OCI-LY1 (cell line): Measurements from ENCODE around the gene SUPT4H1.

Source experiments
- H2AFZ ChIP-seq: fragments of 200-600 bp; sonication (generic), shearing (Covaris generic); 2 replicates; pipeline ENCODE4 v1.6.0; 2014; ENCODE audit warnings: antibody characterized with exemption, mild to moderate bottlenecking, low read length
- H3F3A ChIP-seq: fragments of 200-600 bp; sonication (generic), shearing (Covaris generic); 2 replicates; pipeline ENCODE4 v1.6.0; 2014; ENCODE audit warnings: mild to moderate bottlenecking, antibody characterized with exemption, low read length, moderate library complexity; ENCODE audit not compliant: insufficient read depth
- H3K27ac ChIP-seq: fragments of 200-600 bp; sonication (generic); 2 replicates; pipeline ENCODE4 v1.5.1; 2014; ENCODE audit warnings: low read length, mixed run types, mild to moderate bottlenecking, low read depth; ENCODE audit not compliant: poor library complexity, severe bottlenecking
- H3K27me3 ChIP-seq: fragments of 200-600 bp; sonication (generic); 2 replicates; pipeline ENCODE4 v1.6.0; 2014; ENCODE audit warnings: antibody characterized with exemption, mild to moderate bottlenecking, low read length, moderate library complexity; ENCODE audit not compliant: insufficient read depth
- H3K36me3 ChIP-seq: fragments of 200-600 bp; sonication (generic); 2 replicates; pipeline ENCODE4 v1.6.1; 2014; ENCODE audit warnings: mild to moderate bottlenecking, antibody characterized with exemption, low read length, moderate library complexity, mixed read lengths; ENCODE audit not compliant: insufficient read depth
- H3K4me1 ChIP-seq: fragments of 200-600 bp; sonication (generic); 2 replicates; pipeline ENCODE4 v1.5.1; 2014; ENCODE audit warnings: mild to moderate bottlenecking, low read length, moderate library complexity; ENCODE audit not compliant: insufficient read depth, severe bottlenecking
- H3K4me2 ChIP-seq: fragments of 200-600 bp; sonication (generic), shearing (Covaris generic); 2 replicates; pipeline ENCODE4 v1.6.1; 2014; ENCODE audit warnings: low read length
- H3K4me3 ChIP-seq: fragments of 200-600 bp; sonication (generic); 2 replicates; pipeline ENCODE4 v1.5.1; 2014; ENCODE audit warnings: low read length, low read depth, mild to moderate bottlenecking, mixed read lengths; ENCODE audit not compliant: poor library complexity, severe bottlenecking
- H3K79me2 ChIP-seq: fragments of 200-600 bp; shearing (Covaris generic); 2 replicates; pipeline ENCODE4 v1.6.1; 2016; ENCODE audit warnings: mixed run types, low read length, mixed read lengths; ENCODE audit not compliant: insufficient read depth
- H3K9ac ChIP-seq: fragments of 200-600 bp; sonication (generic), shearing (Covaris generic); 2 replicates; pipeline ENCODE4 v1.6.1; 2014; ENCODE audit warnings: mild to moderate bottlenecking, low read length, mixed read lengths
- H3K9me2 ChIP-seq: fragments of 200-600 bp; sonication (generic), shearing (Covaris generic); 2 replicates; pipeline ENCODE4 v1.6.1; 2014; ENCODE audit warnings: low read depth, mild to moderate bottlenecking, low read length, mixed read lengths
- H3K9me3 ChIP-seq: fragments of 200-600 bp; shearing (Covaris generic); 2 replicates; pipeline ENCODE4 v1.6.1; 2014; ENCODE audit warnings: low read length, mixed read lengths
- H4K20me1 ChIP-seq: fragments of 200-600 bp; sonication (generic), shearing (Covaris generic); 2 replicates; pipeline ENCODE4 v1.6.0; 2016; ENCODE audit warnings: mild to moderate bottlenecking, low read length; ENCODE audit not compliant: insufficient read depth
- EZH2 ChIP-seq: fragments of 200-600 bp; sonication (generic), shearing (Covaris generic); IDR thresholded peaks from 2 replicates; pipeline ENCODE4 v1.8.0; 2017; ENCODE audit warnings: borderline replicate concordance, mixed run types, mild to moderate bottlenecking, antibody characterized with exemption, low read length, moderate library complexity, mixed read lengths
- TF ChIP-seq, protein P1 (sequence below): fragments of 200-600 bp; sonication (generic), shearing (Covaris generic); IDR thresholded peaks from 2 replicates; pipeline ENCODE4 v1.5.1; 2017; ENCODE audit warnings: mild to moderate bottlenecking, antibody characterized with exemption, low read length, moderate library complexity, mixed read lengths

The SUPT4H1 gene

DNA sequence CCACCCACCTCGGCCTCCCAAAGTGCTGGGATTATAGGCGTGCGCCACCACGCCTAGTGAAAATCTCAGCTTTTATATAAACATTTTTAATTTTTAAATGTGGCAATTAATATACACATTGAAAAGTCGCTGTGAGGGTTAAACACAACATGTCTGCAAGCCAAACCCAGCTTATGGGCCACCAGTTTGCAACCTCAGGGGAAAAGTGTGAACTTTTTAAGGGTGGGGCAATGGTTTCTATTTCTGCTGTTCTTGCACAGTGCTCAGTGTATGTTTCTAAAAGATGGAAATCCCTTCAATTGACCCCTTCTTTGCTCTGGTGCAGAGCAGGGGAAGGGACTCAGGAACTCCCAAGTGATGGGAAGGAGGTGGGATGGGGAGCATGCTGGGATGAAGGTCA is 18.3 kb upstream of the SUPT4H1 start:
- Histone ChIP-seq H3K4me3 (no peak overlapping the region), H3K9me2 (no peaks in the 10 kb centered on the region), H3K9ac (no peak overlapping the region), H3K9me3 (no peaks in the 10 kb centered on the region), H3F3A (no peaks in the 10 kb centered on the region), H2AFZ (no peak overlapping the region), H3K4me2 (no peak overlapping the region), H4K20me1 (no peaks in the 10 kb centered on the region), H3K36me3 (no peaks in the 10 kb centered on the region), H3K27me3 (peaks cover 3% of the 10 kb centered on the region), H3K4me1 (no peaks in the 10 kb centered on the region), H3K27ac (no peak overlapping the region), H3K79me2 (no peaks in the 10 kb centered on the region)
- TF ChIP-seq EZH2, result no peak
- TF ChIP-seq, protein P1, sequence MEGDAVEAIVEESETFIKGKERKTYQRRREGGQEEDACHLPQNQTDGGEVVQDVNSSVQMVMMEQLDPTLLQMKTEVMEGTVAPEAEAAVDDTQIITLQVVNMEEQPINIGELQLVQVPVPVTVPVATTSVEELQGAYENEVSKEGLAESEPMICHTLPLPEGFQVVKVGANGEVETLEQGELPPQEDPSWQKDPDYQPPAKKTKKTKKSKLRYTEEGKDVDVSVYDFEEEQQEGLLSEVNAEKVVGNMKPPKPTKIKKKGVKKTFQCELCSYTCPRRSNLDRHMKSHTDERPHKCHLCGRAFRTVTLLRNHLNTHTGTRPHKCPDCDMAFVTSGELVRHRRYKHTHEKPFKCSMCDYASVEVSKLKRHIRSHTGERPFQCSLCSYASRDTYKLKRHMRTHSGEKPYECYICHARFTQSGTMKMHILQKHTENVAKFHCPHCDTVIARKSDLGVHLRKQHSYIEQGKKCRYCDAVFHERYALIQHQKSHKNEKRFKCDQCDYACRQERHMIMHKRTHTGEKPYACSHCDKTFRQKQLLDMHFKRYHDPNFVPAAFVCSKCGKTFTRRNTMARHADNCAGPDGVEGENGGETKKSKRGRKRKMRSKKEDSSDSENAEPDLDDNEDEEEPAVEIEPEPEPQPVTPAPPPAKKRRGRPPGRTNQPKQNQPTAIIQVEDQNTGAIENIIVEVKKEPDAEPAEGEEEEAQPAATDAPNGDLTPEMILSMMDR, result no peak

DNA sequence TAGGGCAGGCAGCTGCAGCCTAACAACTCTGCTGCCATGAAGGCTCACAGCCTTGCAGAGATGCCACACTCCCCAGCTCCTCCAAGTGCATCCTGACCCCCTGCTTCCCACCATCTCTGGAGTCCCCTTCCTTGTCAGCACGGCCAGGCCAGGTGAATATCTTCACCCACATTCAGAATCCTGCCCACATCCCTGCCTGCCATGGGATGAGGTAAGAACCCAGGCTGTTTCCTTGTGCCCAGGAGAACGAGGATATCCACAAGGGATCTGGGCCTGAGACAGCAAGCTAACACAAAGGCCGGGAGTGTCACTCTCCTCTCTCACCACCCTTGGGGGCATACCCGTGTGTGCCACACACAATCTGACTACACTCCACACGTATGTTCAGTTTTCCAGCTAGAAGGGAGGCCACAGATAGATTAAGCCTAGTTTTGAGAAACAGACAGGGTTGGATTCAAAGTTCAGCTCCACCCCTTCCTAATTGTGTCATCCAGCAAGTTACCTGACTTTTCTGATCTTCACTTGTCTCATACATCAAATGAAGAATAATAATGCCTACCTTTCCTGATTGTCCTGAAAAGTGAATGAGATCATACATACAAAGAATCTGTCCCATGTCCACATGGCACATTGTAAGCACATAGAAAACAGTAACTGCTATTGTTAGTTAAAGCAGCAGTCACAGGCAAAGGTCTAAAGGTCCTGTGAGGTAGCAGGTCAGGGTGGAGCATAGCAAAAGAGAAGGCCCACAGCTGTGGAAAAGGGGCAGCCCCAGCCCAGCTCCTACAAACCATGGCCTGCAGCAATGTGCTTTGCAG is 17.4 kb upstream of the SUPT4H1 start:
- Histone ChIP-seq H3K4me2 (no peak overlapping the region), H3K27ac (no peak overlapping the region), H3K4me3 (no peak overlapping the region)

GRCh38 chr17:58368860-58369213 is 16.8 kb upstream of the SUPT4H1 start:
- Histone ChIP-seq H3K36me3 (no peaks in the 10 kb centered on the region), H3K9me3 (no peaks in the 10 kb centered on the region), H3K27me3 (peaks cover 3% of the 10 kb centered on the region; the same call in 1 of the 2 replicates), H3F3A (no peaks in the 10 kb centered on the region), H3K4me2 (no peak overlapping the region), H3K27ac (no peak overlapping the region), H3K4me3 (no peak overlapping the region), H3K79me2 (no peaks in the 10 kb centered on the region), H3K9ac (no peak overlapping the region), H2AFZ (no peak overlapping the region), H4K20me1 (no peaks in the 10 kb centered on the region), H3K9me2 (no peaks in the 10 kb centered on the region), H3K4me1 (no peaks in the 10 kb centered on the region)
- TF ChIP-seq, protein P1, result no peak
- TF ChIP-seq EZH2, result no peak

More for the DNA sequence above, 17.4 kb upstream of the SUPT4H1 start:
- H3K9me3 ChIP-seq, result no peaks in the 10 kb centered on the region
- H3K4me1 ChIP-seq, result no peaks in the 10 kb centered on the region
- H2AFZ ChIP-seq, result no peak overlapping the region
- H3F3A ChIP-seq, result no peaks in the 10 kb centered on the region
- no peaks in the 10 kb centered on the region for H3K9me2 ChIP-seq
- TF ChIP-seq, protein P1, result no peak
- no peak for TF ChIP-seq EZH2
- H3K9ac ChIP-seq, result no peak overlapping the region
- H4K20me1 ChIP-seq, result no peaks in the 10 kb centered on the region
- H3K36me3 ChIP-seq, result no peaks in the 10 kb centered on the region
- H3K27me3 ChIP-seq, result peaks cover 3% of the 10 kb centered on the region; the same call in 1 of the 2 replicates
- no peaks in the 10 kb centered on the region for H3K79me2 ChIP-seq
